Activated CD4-positive, alpha-beta T cell treated with anti-CD3 and anti-CD28 coated beads, Interleukin-2, amount 10 ng/mL, durations not matched to agents 24 days and 14 days (primary cell): ENCODE measurements around the gene SYNC. TPM values are rescaled to one million over a fixed set of nuclear protein-coding genes. Genes with fewer than 3 reads are reported as not detected.
"Not testable (repeated sequence)": the region's sequence is repeated elsewhere in the genome, so short reads cannot be mapped to it uniquely, and the experiment has no call there.

ENCODE experiments used
- DNase-seq: peaks from one replicate; pipeline ENCODE4 v3.0.0; 2022
- H3K27ac Mint-ChIP-seq: one replicate; pipeline ENCODE4 v1.8.0; 2022; ENCODE audit warnings: mild to moderate bottlenecking, mixed read lengths
- H3K27me3 Mint-ChIP-seq: one replicate; pipeline ENCODE4 v1.8.0; 2022; ENCODE audit warnings: mixed read lengths
- H3K36me3 Mint-ChIP-seq: one replicate; pipeline ENCODE4 v1.8.0; 2022; ENCODE audit warnings: low read depth, mild to moderate bottlenecking, mixed read lengths
- H3K4me1 Mint-ChIP-seq: one replicate; pipeline ENCODE4 v1.8.0; 2021; ENCODE audit warnings: mixed read lengths
- H3K4me3 Mint-ChIP-seq: one replicate; pipeline ENCODE4 v1.8.0; 2022; ENCODE audit warnings: mild to moderate bottlenecking, moderate library complexity, mixed read lengths
- H3K9me3 Mint-ChIP-seq: one replicate; pipeline ENCODE4 v1.8.0; 2021; ENCODE audit warnings: mixed read lengths
- intact Hi-C: fragments of 100-400 bp; cut with micrococcal nuclease; formaldehyde crosslinking; loops from one replicate; pipeline ENCODE4 v1.15.1; 2023
- total RNA-seq: library from RNA; stranded (reverse); gene quantifications from 2 replicates; pipeline ENCODE4 v1.2.3, GENCODE V29; 2022

SYNC gene
- total RNA-seq, 1 donor from 2014 or later, result not detected

DNA sequence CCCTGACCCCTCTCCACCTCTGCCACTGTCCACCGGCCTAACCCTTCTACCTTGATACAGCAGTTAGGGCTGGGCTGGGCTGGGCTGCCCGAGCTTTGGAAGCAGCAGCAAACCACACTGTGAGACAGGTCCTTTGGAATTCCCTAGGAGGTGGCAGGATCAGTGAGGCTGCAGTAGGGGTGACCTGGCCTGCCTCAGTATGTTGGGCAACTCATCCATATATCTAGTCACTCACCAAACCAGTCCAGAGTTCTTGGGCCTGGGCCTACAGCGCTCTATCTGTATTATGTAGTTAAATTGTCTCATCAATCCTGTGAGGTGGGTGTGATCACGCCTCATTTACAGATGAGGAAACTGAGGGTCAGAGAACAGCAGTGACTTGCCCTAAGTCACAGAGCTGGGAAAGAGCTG lies 13.3 kb upstream of the SYNC start:
- no peaks in the 10 kb centered on the region for H3K27me3 Mint-ChIP-seq
- H3K9me3 Mint-ChIP-seq, result no peaks in the 10 kb centered on the region
- no peak overlapping the region for H3K27ac Mint-ChIP-seq
- intact Hi-C loops, result no loop called here
- peaks cover 6% of the 10 kb centered on the region for H3K4me1 Mint-ChIP-seq
- no peak overlapping the region for H3K4me3 Mint-ChIP-seq
- no peaks in the 10 kb centered on the region for H3K36me3 Mint-ChIP-seq
- DNase-seq, result no peak

DNA sequence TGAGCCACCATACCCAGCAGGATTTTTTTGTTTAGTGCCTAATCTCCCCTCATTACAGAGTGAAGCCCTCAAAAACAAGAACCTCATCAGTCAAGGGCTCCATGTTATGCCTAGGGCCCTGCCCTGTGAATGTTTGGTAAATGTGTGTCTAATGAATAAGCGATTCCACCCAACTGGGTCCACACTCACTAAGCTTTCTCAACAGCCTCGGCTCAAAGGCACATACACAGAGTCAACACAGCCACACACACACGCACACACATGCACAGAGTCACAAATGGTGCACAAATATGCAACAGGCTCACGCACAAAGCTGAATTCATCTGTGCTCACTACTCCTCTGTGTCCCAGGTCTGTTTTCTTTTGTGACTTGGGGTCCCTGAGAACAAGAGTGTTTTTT lies 11.7 kb upstream of the SYNC start:
- intact Hi-C loops, result no loop called here
- Mint-ChIP-seq H3K27ac (no peak overlapping the region), H3K4me1 (peaks cover 6% of the 10 kb centered on the region), H3K27me3 (no peaks in the 10 kb centered on the region), H3K4me3 (no peak overlapping the region), H3K36me3 (no peaks in the 10 kb centered on the region), H3K9me3 (no peaks in the 10 kb centered on the region)
- no peak for DNase-seq

- Mint-ChIP-seq H3K4me3 (peak overlapping the region; percentile 19), H3K27me3 (no peaks in the 10 kb centered on the region), H3K9me3 (no peaks in the 10 kb centered on the region), H3K4me1 (peaks cover 6% of the 10 kb centered on the region), H3K27ac (no peak overlapping the region), H3K36me3 (no peaks in the 10 kb centered on the region)
- intact Hi-C loops, result no loop called here
- no peak for DNase-seq
Observed at GRCh38 chr1:32713081-32713480, 10.5 kb upstream of the SYNC start.

DNA sequence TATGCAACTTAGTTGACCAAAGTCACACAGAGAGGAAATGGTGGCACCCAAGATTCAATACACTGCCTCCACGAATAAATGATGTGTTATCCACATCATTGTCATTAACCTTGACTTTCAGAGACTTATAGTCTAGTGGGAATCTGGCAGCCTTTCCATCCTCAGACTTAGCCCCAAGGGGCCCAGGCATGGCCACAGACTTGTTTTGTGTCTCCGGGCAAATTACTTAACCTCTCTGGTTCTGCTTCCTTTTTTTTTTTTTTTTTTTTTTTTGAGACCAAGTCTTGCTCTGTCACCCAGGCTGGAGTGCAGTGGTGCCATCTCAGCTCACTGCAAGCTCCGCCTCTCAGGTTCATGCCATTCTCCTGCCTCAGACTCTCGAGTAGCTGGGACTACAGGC lies 8.7 kb upstream of the SYNC start:
- H3K4me1 Mint-ChIP-seq, H3K27me3 Mint-ChIP-seq, intact Hi-C loops: not testable (repeated sequence)

GRCh38 chr1:32709476-32709875 lies 6.9 kb upstream of the SYNC start:
- no peak overlapping the region for H3K4me3 Mint-ChIP-seq
- intact Hi-C loops, result no loop called here
- DNase-seq, result no peak

More for the DNA sequence above, 8.7 kb upstream of the SYNC start:
- H3K27ac Mint-ChIP-seq, H3K4me3 Mint-ChIP-seq, DNase-seq, H3K9me3 Mint-ChIP-seq, H3K36me3 Mint-ChIP-seq: not testable (repeated sequence)

GRCh38 chr1:32709075-32709474 lies 6.5 kb upstream of the SYNC start:
- DNase-seq, result no peak

More at GRCh38 chr1:32709476-32709875, 6.9 kb upstream of the SYNC start:
- no peaks in the 10 kb centered on the region for H3K9me3 Mint-ChIP-seq
- H3K27ac Mint-ChIP-seq, result no peak overlapping the region
- peaks cover 2% of the 10 kb centered on the region for H3K4me1 Mint-ChIP-seq
- peaks cover 11% of the 10 kb centered on the region for H3K27me3 Mint-ChIP-seq
- no peaks in the 10 kb centered on the region for H3K36me3 Mint-ChIP-seq

DNA sequence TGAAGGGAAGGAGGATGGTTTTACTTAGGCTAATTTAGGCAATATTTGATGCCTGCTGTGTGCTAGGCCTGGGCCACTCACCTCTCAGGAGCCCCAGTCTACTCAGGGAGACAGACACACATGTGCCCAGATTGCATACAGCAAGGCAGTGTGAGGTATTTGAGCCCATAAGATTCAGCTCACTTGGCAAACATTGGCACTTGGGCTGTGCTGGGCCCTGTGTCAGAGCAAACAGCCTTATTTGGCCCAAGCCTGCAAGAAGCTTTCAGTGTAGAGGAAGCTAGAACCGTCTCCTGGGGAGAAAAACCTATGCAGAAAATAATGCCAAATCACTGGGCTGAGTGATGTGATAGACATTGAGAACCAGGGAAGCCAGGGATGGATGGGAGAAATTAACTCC lies 3.9 kb upstream of the SYNC start:
- peaks cover 3% of the 10 kb centered on the region for H3K36me3 Mint-ChIP-seq
- intact Hi-C loops, result no loop called here
- peaks cover 9% of the 10 kb centered on the region for H3K4me1 Mint-ChIP-seq
- no peak for DNase-seq
- no peak overlapping the region for H3K27ac Mint-ChIP-seq
- H3K9me3 Mint-ChIP-seq, result no peaks in the 10 kb centered on the region
- peaks cover 29% of the 10 kb centered on the region for H3K27me3 Mint-ChIP-seq
- H3K4me3 Mint-ChIP-seq, result no peak overlapping the region

More at GRCh38 chr1:32709075-32709474, 6.5 kb upstream of the SYNC start:
- Mint-ChIP-seq H3K27ac (no peak overlapping the region), H3K36me3 (no peaks in the 10 kb centered on the region), H3K27me3 (peaks cover 15% of the 10 kb centered on the region), H3K4me1 (peaks cover 2% of the 10 kb centered on the region), H3K4me3 (no peak overlapping the region), H3K9me3 (no peaks in the 10 kb centered on the region)
- intact Hi-C loops, result no loop called here

DNA sequence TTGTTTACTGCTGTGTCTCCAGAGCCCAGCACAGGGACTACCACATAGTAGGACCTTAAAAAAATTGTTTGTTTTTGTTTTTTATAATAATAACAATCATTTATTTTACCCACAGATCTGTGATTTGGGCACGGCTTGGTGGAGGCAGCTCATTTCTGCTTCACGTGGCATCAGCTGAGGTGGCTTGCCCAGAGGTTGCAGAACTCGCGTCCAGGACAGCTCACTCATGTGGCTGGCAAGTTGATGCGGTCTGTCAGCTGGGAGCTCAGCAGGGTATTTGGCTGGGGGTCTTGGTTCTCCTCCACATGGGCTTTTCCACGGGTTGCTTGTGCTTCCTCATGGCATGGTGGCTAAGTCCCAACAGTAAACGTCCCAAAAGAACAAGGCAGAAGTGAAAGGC lies 2.9 kb upstream of the SYNC start:
- Mint-ChIP-seq H3K27me3 (peaks cover 35% of the 10 kb centered on the region), H3K4me3 (no peak overlapping the region)

GRCh38 chr1:32703479-32704291 lies 1.1 kb upstream of the SYNC start:
- Mint-ChIP-seq H3K4me1 (peaks cover 9% of the 10 kb centered on the region), H3K27me3 (peaks cover 42% of the 10 kb centered on the region), H3K36me3 (peaks cover 3% of the 10 kb centered on the region), H3K27ac (no peak overlapping the region), H3K9me3 (no peaks in the 10 kb centered on the region), H3K4me3 (peak overlapping the region; percentile 17)
- intact Hi-C loops, result no loop called here
- no peak for DNase-seq

More for the DNA sequence above, 2.9 kb upstream of the SYNC start:
- H3K9me3 Mint-ChIP-seq, result no peaks in the 10 kb centered on the region
- peaks cover 9% of the 10 kb centered on the region for H3K4me1 Mint-ChIP-seq
- intact Hi-C loops, result no loop called here
- no peak for DNase-seq
- H3K27ac Mint-ChIP-seq, result no peak overlapping the region
- peaks cover 3% of the 10 kb centered on the region for H3K36me3 Mint-ChIP-seq

GRCh38 chr1:32701951-32702598 lies 495 bp downstream of the SYNC start:
- no peaks in the 10 kb centered on the region for H3K9me3 Mint-ChIP-seq
- H3K4me1 Mint-ChIP-seq, result peaks cover 9% of the 10 kb centered on the region
- intact Hi-C loops, result no loop called here
- no peak overlapping the region for H3K27ac Mint-ChIP-seq
- peak overlapping the region; percentile 59 for H3K4me3 Mint-ChIP-seq
- DNase-seq, result no peak
- peaks cover 39% of the 10 kb centered on the region for H3K27me3 Mint-ChIP-seq
- H3K36me3 Mint-ChIP-seq, result peaks cover 3% of the 10 kb centered on the region

GRCh38 chr1:32701421-32701911 lies 1.1 kb downstream of the SYNC start:
- DNase-seq, result no peak
- H3K4me3 Mint-ChIP-seq, result peak overlapping the region; percentile 59
- H3K27me3 Mint-ChIP-seq, result peaks cover 39% of the 10 kb centered on the region
- H3K36me3 Mint-ChIP-seq, result peaks cover 3% of the 10 kb centered on the region
- H3K9me3 Mint-ChIP-seq, result no peaks in the 10 kb centered on the region
- no peak overlapping the region for H3K27ac Mint-ChIP-seq
- H3K4me1 Mint-ChIP-seq, result peaks cover 9% of the 10 kb centered on the region
- intact Hi-C loops, result no loop called here

DNA sequence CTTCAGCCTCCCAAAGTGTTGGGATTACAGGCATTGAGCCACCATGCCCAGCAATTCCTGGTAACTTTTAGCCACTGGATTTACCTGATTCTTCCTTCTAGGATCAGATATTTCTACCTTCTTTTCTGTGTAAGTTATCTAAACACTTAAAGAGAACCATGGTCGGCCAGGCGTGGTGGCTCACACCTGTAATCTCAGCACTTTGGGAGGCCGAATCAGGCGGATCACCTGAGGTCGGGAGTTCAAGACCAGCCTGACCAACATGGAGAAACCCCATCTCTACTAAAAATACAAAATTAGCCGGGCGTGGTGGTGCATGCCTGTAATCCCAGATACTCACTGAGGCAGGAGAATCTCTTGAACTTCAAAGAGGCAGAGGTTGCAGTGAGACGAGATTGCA lies 5.6 kb downstream of the SYNC start:
- H3K4me1 Mint-ChIP-seq, result peaks cover 14% of the 10 kb centered on the region
- H3K9me3 Mint-ChIP-seq, H3K36me3 Mint-ChIP-seq, H3K27ac Mint-ChIP-seq, intact Hi-C loops, DNase-seq, H3K4me3 Mint-ChIP-seq: not testable (repeated sequence)
- peaks cover 18% of the 10 kb centered on the region for H3K27me3 Mint-ChIP-seq

GRCh38 chr1:32696041-32696440 lies 6.5 kb downstream of the SYNC start:
- no peak overlapping the region for H3K27ac Mint-ChIP-seq

More at GRCh38 chr1:32696041-32696440, 6.5 kb downstream of the SYNC start:
- Mint-ChIP-seq H3K36me3 (no peaks in the 10 kb centered on the region), H3K4me3 (no peak overlapping the region), H3K9me3 (no peaks in the 10 kb centered on the region), H3K27me3 (peaks cover 10% of the 10 kb centered on the region), H3K4me1 (peaks cover 12% of the 10 kb centered on the region)
- no peak for DNase-seq
- intact Hi-C loops, result no loop called here
